Measurements from ENCODE around the gene NUBP1.

- TF ChIP-seq GATA3 (IDR thresholded peaks at IDR 0.05; ENCODE audit: low read depth, low read length) (no peak), GATA2 (IDR thresholded peaks at IDR 0.05; ENCODE audit: low read depth, low read length) (no peak)
Measured at GRCh38 chr16:10699756-10700155, 43.9 kb upstream of the NUBP1 start.
